Omental fat pad (tissue), 4 donors: ENCODE data around the gene CPLX1. TPM values are rescaled to one million over a fixed set of nuclear protein-coding genes. Genes with fewer than 3 reads are reported as not detected.

Source experiments
- ATAC-seq: fragments of 150-250 bp; one replicate; pipeline ENCODE4 v1.9.1; 2016; ENCODE audit warnings: mild to moderate bottlenecking, moderate library complexity; ENCODE audit not compliant: low FRiP score
- DNase-seq: peaks from one replicate; pipeline ENCODE4 v3.0.0-alpha.2; 2019; ENCODE audit warnings: low spot score
- total RNA-seq, 4 donors: library from RNA; depleted of rRNA; stranded (reverse); fragments of >200 nt; gene quantifications; one replicate each; pipeline ENCODE4 v1.1.0, GENCODE V29; 2016
- TF ChIP-seq, protein P1 (sequence below), 3 donors: fragments of 450-650 bp; IDR thresholded peaks; one replicate each; pipeline ENCODE4 v1.5.1; 2016 to 2017; ENCODE audit warnings: antibody characterized with exemption in 3 of 3, mild to moderate bottlenecking in 3 of 3, moderate library complexity in 2 of 3

CPLX1 gene
- total RNA-seq, 4 donors from 2014 or later, result 1.1 to 2.0 (median 1.9) TPM; not detected in 1

DNA sequence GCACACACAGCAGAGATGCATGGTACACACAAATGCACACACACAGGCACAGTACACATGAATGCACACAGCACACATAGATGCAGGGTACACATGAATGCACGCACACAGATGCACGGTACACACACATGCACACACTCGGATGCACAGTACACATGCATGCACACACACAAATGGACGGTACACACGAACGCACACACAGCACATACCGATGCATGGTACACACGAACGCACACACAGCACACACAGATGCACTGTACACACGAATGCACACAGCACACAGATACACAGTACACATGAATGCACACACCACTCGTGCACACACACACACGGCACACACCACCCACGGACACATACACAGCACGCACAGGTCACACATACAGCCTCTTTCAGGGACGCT lies 43.8 kb upstream of the CPLX1 start:
- TF ChIP-seq, protein P1, sequence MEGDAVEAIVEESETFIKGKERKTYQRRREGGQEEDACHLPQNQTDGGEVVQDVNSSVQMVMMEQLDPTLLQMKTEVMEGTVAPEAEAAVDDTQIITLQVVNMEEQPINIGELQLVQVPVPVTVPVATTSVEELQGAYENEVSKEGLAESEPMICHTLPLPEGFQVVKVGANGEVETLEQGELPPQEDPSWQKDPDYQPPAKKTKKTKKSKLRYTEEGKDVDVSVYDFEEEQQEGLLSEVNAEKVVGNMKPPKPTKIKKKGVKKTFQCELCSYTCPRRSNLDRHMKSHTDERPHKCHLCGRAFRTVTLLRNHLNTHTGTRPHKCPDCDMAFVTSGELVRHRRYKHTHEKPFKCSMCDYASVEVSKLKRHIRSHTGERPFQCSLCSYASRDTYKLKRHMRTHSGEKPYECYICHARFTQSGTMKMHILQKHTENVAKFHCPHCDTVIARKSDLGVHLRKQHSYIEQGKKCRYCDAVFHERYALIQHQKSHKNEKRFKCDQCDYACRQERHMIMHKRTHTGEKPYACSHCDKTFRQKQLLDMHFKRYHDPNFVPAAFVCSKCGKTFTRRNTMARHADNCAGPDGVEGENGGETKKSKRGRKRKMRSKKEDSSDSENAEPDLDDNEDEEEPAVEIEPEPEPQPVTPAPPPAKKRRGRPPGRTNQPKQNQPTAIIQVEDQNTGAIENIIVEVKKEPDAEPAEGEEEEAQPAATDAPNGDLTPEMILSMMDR (IDR thresholded peaks at IDR 0.05), result no peak
- no peak for DNase-seq
- ATAC-seq, result no peak

DNA sequence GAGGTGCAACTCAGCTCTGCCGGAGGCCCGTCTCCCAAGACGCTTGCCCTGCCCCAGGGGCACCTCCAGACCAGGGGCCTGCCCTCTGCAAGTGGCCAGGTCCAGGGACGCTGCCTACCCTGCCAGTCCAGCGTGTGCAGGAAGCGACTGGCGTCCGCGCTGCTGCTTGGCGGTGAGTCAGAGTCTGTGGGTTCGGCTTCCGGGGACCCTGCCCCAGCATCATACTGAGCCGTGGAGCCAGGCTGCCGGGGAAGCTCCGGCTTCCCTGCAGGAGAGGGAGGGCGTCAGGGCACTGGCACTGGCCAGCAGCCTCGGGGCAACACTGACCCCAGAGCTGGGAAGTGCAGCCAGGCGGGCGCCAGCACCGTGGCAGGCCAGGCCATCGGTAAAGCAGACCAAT lies 42.5 kb upstream of the CPLX1 start:
- TF ChIP-seq, protein P1 (IDR thresholded peaks at IDR 0.05), result no peak
- ATAC-seq, result no peak
- DNase-seq, result no peak

DNA sequence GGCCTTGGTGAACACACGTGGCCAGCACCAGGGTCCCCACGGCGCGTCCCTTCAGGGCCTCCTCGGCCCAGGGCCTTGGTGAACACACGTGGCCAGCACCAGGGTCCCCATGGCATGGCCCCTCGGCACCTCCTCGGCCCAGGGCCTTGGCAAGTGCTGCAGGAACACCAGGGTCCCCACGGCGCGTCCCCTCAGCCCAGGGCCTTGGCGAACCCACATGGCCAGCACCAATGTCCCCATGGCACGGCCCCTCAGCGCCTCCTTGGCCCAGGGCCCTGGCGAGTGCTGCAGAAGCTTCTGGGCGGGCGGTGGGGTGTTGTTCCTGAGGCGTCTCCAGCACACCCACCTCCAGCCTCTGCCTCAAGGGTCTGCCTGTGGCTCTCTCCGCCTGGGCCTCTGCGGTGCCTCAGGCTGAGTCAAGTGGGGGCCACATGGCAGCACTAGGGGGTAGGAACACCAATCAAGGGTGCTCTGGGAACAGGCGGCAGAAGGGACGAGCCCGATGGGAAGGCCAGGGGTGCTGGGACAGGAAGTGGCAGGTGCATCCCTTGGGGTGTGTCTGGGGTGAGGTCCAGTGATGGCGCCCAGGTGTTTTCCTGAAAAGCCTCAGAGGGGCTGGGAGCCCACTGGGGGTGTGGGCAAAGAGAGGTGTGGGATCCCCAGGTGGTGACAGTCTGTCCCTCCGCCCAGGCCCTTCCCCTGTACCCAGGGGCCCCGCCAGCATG lies 41.8 kb upstream of the CPLX1 start:
- no peak for ATAC-seq
- TF ChIP-seq, protein P1 (IDR thresholded peaks at IDR 0.05), result no peak

DNA sequence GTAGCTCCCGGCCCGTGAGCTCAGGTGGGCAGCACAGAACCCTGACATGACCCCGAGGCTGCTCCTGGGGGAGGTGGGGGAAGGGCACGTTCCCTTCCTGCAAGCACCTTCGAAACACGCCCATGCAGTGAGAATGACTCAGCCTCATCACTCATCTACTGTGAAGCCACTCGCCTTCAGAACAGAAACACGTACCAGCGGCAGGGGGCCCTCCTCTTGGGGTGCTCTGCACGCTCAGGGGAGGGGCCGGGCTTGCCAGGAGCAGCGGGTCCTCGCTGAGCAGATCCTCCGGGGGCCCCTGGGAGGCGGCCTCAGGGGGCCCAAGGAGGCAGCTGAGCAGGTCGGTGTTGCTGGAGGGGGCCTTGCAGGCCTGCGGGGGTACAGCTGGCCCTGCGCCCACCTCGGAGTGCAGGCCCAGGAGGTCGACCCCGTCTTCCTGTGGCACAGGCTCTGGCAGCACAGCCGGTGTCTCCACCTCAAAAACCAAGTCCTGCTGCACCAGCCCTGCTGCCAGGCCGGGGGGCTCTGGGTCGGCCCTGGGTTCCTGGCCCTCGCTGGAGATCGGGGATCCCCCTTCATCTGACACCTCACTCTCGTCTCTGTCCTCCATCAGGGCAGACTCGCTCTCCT lies 40.9 kb upstream of the CPLX1 start:
- TF ChIP-seq, protein P1 (IDR thresholded peaks at IDR 0.05), result no peak
- ATAC-seq, result no peak
- DNase-seq, result no peak

More for the DNA sequence above, 41.8 kb upstream of the CPLX1 start:
- DNase-seq, result no peak

DNA sequence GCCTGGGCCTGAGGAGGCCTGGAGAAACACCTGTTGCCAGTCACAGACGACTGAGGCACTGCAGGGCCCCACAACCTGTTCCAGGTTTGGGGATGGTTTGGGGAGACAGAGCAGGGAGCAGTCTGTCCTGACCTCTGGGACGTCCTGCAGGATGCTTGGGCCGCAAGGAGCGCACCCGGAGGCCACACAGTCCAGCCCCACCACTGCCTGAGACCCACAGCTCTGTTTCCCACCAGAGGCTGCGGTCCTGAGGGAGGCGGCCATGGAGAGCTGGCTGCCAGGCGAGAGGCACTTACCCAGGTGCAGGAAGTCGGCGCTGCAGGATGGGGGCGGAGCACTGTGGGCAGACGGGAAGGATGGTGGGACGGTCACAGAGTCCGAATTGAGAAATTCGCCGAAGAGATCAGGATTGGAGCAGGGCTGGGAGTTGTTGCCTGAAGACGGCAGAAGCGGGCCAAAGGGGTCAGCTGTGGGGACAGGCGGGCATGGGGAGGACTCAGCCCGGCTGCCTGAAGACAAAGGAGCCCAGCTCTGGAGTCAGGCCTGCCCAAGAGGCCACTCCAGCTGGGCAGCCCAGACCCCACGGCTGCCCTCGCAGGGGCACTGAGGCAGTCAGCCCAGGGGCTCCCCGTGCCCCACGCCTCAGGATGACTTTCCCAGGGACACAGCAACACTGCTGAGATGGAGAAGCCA lies 40.3 kb upstream of the CPLX1 start:
- DNase-seq (no peak), ATAC-seq (no peak)
- TF ChIP-seq, protein P1 (IDR thresholded peaks at IDR 0.05), result no peak

DNA sequence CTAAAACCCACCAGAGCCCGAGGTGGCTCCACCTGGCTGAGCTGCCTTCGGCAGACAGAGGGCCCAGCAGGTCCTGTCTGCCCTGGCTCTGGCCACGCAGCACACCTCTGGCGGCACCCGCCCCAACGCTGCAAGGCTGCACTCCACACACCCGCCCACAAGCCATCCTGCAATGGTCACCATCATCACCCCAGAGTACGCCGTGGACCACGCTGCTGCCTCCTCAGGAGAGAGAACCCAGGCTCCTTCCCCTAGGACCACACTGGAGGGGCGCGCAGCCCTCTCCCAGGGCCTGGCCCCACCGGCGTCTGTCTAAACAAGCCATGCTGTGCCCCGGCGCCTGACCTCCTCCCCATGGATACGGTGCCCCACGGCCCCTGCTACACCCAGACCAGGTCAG lies 39.6 kb upstream of the CPLX1 start:
- TF ChIP-seq, protein P1 (IDR thresholded peaks at IDR 0.05), result no peak
- no peak for DNase-seq
- ATAC-seq, result no peak
